Measurements from ENCODE around the gene LENEP.
A peak's percentile ranks its signal among the peaks of the same experiment; 100 is the strongest.

The LENEP gene

DNA sequence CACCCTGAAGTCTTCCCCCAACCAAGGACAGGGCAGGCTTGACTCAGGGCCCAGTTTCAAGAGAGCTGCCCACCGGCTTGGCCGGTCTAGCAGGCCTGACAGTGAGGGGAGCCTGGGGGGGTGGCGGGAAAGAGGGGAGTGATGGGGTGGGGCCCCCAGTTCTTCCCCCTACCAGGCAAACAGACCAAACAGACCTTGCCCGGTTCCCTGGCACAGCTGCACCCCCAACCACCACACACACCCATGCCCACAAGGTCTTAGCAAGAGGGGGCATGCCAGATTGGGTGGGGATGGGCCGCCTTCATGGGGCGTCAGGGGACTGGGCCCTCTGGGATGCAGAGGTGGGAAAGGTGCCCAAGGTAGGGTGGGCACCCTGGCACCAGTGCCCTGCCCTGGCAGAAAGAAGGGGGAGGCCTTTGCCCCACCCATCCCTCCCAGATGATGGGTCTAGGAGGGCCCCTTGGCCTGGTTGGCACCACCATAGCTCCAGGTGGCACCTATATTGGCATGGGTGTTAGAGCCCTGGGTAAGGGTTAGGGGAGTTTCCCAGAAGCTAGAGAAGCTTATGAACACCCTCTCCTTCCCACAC, 18.1 kb downstream of the LENEP start:
- no peak for DNase-seq

DNA sequence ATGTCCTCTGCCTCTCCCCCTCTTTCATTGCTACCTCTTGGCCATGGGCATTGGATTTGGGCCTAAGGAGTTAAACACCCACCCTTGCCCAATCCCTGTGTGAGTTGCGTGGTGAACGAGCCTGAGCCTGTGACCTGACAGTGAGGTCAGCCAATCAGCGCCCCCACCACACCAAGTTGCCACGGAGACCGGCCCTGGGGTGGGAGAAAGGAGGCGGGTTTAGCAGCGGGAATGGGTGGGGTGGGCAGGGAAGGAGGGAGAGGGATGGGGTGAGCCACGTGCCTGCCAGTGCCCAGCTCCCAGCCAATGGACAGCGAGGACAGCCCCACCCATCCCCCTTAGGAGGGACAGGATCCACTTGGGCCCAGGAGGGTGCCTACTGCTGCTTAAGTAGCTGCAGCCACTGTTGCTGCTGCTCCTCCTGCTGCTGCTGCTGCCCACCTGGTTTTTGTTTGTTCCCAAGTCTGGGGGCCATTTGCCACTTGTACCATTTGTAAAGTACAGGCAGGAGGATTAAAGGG, 18.7 kb downstream of the LENEP start:
- no peak for DNase-seq

DNA sequence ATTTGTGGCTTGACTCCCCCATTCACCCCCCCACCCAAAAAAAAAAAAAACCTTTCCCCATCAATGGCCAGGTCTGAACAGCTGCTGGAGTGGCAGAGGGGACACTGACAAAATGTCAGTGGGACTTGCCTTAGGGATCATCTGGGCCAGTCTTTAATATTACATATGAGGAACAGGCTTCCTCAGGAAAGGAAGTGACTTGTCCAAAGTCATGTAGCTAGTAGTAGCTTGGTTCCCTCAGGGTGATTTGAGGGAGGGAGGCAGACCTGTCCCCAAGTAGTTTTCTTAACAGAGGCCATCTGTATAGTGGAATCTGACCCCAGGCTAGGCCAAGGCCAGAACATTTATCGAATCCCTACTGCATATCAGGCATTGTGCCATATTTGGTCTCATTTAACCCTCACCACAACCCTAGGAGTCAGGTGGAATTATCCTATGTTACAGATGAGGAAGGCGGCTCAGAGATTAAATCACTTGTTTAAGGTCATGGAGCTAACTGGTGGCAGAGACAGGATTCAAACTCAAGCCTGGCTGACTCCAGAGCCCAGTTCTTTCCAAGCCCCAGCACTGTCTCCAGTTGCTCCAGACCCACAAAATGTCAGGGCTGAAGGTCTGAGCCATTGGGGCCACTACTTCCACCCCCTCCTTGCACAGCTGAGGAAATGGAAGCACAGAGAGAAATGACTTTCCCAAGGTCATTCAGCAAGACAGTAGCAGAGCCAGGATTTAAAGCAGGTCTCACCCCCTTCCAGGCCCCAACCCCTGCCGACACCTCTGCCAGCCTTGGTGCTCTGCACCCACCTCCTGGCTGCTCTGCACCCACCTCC, 19.6 kb downstream of the LENEP start:
- DNase-seq = no peak

DNA sequence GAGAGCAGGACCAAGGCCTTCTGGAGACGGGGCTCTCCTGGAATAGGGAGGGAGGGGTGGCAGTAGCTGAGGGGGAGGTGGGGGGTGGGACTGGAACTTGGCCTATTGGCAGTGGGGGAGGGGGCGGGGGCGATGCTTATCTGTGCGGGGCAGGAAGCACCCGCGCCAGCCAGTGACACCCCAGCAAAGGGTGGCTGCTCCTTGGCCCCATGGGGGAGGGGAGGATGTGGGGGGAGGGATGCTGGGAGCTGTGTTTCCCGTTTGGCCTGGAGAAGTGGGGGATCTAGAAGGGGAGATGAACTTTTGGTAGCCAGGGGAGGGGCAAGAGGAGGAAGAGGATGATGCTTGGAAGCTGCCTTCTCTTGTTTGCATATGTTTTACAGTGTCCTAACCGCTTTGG, 20.2 kb downstream of the LENEP start:
- DNase-seq = no peak

DNA sequence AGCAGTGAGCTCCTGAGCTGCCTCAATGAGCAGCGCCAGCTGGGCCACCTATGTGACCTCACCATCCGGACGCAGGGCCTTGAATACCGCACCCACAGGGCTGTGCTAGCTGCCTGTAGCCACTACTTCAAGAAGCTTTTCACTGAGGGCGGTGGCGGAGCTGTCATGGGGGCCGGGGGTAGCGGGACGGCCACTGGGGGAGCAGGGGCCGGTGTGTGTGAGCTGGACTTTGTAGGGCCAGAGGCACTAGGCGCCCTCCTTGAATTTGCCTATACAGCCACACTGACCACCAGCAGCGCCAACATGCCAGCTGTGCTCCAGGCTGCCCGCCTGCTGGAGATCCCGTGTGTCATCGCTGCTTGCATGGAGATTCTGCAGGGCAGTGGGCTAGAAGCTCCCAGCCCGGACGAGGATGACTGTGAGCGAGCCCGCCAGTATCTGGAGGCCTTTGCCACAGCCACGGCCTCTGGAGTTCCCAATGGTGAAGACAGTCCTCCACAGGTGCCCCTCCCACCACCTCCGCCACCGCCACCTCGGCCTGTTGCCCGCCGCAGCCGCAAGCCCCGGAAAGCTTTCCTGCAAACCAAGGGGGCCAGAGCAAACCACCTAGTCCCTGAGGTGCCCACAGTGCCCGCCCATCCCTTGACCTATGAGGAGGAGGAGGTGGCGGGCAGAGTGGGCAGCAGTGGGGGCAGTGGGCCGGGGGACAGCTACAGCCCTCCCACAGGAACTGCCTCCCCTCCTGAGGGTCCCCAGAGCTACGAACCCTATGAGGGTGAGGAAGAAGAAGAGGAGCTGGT, 21.5 kb downstream of the LENEP start:
- DNase-seq = no peak

DNA sequence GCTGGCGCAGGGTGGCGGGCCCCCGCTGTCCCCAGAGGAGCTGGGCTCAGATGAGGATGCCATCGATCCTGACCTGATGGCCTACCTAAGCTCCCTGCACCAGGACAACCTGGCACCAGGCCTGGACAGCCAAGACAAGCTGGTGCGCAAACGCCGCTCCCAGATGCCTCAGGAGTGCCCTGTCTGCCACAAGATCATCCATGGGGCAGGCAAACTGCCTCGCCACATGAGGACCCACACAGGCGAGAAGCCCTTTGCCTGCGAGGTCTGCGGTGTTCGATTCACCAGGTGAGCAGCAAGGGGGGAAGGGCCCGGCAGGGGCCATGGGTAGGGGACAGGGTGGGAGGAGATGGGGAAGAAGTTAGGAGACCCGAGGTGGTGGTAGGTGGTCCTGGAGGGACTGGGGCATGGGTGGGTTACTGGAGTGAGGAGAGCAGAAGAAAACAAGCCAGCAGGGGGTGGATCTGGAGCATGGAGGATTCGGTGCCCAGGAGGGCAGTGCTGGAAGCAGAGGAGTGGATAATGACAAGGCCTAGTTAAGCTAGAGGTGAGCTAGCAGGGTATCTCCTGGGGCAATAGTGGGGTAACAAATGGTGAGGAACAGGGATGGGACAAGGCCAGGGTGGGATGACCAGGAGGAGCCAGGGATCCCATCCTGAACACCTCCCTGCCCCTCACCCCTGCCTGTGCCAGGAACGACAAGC, 22.3 kb downstream of the LENEP start:
- DNase-seq = no peak

DNA sequence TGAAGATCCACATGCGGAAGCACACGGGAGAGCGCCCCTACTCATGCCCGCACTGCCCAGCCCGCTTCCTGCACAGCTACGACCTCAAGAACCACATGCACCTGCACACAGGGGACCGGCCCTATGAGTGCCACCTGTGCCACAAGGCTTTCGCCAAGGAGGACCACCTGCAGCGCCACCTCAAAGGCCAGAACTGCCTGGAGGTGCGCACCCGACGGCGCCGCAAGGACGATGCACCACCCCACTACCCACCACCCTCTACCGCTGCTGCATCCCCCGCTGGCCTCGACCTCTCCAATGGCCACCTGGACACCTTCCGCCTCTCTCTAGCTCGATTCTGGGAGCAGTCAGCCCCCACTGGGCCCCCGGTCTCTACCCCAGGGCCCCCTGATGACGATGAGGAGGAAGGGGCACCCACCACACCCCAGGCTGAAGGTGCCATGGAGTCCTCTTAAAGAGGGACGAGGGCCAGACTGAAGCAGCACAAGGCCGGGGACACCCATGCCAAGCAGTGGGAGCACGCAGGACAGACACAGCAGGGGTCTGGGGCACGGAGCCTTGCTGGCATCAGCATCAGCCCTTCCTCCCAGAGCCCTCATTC, 22.9 kb downstream of the LENEP start:
- DNase-seq = no peak

DNA sequence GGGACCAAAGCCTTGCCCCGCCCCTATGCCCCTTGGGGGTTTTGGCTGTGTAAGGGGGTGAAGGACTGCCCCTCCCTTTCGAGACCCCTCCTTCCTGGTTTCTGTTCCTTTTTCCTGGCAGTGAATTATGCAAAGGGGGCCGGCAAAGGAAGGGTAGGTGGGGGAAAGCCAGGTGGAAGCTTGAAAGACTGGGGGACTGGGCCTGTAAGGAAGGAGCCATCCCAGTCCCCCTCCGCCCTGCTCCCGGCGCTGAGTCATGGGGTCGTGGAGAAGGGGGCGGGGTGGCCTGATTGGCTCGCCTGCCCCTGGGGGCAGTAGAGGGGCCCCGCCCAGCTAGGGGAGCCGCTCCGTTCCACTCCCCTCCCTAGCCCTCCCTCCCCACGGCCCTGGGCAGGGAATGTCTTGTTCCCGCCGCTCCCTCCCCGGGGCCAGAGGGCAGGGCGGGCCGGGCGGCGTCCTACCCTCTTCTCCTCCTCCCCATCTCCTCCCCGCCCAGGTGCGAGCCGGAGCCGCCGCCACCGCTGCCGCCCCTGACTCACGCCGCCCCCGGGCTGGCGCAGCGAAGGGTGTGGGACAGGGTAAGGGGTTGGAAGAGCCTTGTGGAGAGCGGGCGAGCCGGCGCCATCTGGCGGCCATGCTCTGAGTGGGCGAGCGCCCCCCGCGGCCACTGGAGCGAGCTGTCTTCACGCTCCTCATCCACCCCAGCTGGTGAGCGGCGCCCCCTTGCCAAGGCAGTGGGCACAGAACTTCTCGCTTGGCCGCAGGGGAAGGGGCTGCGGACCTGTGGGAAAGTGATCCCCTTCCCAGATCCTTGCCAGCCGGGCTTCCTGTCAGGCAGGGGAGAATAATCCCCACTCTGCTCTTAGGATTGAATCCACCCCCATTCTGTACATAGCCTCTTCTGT, 23.9 kb downstream of the LENEP start:
- DNase-seq = peak; percentile 80

DNA sequence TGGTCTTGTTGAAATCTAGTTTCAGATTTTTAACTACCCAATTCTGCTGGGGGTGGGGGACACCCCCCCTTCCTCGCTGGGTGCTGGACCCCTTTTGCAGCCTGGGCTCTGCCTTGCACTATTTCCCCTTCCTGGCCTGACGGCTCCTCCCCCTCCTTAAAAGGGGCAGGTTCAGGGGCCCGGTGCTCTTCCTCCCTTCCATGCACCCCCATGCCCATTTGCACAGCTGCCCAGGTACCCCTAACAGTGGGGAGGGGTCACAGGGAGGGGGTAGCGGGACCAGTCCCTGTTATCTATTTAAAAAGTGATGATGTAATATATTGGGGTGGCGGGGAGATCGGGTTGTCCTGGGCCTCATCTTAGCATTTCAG, 24.5 kb downstream of the LENEP start:
- no peak for DNase-seq

DNA sequence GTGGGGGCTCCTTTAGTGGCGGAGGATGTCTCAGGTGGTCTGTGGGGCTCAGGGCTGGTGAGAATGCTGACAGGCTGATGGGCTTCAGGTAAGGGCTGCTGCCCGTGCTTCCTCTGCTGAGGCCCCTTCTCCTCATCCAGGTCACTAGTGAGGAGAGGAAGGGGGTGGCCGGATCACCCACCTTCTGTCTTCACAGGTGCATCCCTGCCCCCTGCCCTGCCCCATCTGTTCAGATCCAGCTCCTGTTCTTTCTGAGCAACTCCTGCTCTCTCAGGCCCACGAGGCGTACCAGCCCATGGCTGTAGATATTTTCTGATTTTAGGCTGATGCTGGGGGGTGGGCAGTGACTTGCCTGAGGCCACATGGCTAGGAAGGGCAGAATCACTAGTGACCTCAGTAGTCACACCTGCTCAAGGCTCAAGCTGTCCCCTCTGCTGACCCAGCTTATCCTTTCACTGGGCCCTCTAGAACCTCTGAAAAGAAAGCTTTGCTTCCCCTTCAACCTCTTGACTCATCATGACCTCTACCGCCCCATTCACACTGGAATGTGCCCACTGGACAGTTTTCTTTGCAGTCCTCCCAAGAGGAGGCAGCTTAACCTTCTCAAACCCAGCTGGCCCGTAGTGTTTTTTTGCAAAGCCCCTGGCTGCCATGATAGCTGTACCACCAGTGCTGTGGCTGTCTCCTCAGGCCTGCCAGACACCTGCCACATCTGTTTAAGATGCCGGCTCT, 25.4 kb downstream of the LENEP start:
- no peak for DNase-seq

DNA sequence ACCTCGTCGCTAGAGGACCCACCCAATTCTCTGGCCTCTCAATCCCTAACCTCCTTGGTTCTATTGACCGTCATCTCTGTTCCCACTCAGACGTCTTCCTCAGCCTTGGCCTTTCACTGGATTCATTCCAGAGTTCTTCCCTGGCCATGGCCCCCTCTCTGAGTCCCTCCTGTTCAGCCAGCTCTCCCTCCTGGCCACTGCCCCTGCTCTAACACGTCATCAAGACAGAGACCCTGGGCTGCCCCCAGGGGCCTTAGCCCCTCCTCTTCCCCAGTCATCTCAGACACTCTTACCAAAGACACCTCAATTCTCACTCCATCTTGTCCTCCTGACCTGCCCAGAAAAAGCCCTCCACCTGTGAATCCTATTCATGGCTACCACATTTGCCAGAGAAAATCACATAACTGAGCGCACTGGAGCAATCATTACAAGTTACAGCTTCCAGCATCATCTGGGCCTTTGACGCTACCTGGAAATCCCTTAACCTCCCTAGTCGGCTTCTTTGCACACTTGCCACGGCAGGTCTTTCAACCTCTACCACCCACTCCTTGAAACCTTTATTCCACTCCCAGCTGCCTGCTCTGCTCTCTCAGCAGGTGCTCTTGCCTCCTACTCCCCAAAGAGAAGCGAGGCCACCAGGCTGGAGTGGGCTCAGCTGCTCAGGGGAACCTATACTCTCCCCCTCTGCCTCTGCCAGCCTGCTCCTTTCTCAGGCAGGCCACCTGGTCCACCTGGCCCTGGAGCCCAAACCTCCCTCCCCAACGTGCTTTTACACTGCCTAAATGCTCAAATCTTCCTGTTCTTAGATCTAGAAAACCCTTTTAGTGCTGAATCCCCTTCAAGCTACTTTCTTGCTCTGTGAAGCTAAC, 26.2 kb downstream of the LENEP start:
- DNase-seq = no peak

DNA sequence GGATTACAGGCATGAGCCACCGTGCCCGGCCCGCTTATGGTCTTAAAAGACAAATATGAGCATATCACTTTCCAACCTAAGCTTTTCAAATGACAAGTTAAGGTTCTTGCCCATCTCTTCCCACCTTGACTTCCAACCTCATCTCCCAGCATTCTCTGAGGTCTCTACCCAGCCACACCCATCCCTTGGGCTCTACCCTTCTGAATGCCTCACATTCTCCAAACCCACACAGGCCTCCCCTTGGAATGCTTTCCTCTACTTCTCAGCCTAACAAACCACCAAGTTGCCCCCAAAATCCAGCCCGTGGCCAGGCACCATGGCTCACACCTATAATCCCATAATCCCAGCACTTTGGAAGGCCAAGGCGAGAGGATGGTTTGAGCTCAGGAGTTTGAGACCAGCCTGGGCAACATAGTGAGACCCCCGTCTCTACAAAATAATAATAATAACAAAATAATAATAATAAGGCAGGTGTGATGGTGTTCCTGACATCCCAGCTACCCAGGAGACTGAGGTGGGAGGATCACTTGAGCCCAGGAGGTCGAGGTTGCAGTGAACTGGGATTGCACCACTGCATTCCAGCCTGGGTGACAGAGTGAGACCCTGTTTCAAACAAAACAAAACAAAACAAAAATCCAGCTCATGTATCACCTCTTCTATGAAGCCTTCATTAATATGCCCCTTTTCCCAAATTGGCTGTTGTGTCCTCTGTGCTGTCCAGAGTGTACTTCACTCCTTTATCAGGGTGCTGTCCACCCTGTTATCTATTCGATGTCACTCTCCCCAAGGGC, 28.9 kb downstream of the LENEP start:
- no peak for DNase-seq

DNA sequence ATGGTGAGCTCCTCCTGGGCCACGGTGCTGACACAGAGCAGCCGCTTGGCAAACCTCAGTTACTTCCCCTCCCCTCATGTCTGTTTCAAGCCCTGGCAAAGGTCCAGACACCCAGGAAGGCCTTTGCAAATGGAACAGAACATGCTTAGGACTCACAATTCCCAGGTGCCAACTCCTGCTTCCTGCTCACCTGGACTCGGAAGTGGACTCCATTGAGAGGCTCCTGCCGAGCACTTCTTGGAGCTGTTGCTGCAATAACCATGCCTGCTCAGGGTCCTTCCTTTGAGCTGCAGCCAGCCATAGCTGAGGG, 29.5 kb downstream of the LENEP start:
- DNase-seq = no peak

DNA sequence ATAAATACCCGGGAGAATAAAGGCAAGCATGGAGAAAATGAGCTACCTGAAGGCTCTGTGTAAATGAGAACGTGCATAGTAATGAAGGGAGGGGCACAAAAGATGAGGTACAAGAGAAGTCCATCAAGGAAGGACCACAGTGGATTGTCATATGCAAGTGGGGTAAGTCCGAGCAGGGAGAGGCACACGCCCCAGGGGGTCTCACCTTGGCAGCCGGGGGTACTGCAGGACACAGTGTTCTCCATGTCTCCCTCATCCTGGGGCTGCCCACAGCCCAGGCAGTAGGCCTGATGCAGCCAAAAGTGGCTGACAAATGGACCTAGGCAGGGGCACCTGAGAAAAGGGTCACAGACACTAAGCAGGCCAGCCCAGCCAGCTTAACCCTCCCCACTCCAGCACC, 30.2 kb downstream of the LENEP start:
- no peak for DNase-seq

DNA sequence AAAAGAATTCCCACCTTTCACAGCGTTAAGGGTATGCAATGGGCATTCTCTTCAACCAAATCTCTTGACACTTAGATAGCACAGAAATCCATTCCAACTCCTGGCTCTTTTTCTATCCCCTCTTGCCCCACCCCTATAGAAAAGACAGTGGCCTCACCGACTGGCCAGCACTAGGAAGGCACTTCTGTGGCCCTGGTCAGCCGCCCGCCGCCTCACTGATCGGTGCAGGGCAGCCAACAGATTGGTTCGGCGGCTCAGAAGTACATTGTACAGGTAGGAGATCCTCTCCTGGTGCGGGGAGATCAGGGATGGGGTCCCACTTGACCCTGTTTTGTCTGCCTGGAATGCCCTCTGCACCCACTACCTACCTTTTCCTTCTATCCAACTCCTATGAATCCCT, 30.9 kb downstream of the LENEP start:
- DNase-seq = no peak

DNA sequence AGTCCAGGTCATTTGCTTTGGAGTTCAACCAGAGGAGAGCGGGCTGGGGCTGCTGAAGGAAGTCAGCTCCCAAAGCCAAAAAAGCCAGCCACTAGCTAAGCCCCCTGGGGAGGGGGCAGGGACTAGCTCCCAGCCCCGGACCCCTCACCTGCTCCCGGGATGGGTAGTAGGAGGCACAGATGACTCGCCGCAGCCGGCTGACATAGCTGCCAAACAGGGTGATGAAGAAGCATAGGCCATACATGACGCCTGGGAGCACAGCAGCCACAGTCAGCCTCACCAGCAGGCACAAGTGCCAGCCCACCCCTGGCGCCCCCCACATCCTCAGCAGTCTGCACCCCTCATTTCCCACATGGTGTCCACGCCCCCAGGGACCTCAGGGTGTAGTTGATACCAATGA, 32.8 kb downstream of the LENEP start:
- DNase-seq = no peak

DNA sequence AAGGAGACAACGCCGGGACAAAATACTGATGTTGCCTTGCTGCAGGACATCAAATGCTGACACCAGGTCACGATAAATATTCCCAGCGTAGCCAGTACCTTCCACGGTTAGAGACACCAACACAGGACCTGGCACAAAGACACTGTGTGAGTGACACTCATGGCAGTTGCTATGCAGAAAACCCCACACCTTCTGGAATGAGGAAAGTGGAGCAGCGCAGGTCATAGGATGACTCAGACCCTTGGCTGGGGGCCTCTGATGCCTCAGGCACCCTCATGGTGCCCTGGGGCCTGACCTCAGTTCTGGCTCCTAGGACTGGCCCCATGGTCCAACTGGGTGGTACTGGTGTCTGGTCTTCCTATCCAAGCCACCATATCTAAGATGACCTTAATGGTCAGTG, 33.2 kb downstream of the LENEP start:
- DNase-seq = no peak

DNA sequence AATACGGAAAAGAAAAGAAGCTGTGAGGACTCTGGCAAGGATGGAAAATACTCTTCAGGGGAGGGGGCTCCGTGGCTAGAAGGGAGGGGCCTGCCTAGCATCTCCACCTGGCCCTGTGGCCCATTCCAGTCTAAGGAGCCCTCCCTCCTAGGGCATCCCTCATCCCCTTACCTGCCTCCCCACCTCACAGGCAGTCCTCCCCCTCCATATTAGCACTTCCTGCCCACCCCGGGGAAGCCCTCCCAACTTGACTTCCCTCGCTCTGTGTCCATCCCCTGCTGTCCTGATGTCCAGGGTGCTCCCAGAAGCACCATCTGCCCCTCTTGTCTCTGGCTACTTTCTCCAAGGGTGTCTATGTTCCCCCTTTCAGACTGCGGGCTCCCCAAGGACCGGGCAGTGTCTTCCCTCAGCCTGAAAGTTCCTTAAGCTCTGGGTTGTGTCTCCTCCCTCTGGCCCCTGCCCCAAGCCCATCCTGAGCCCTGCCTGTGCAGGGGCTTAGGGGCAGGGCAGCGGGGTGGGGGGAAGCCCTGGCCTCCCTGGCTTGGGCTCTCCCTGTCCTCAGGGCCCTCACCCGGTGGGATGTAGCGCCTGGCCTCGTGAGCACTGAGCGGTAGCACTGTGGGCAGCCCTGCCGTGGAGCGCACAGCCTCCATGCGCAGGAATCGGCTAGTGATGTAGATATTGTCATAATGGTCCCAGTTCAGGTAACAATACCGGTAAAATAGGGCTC, 36.3 kb downstream of the LENEP start:
- DNase-seq = no peak
